Fibroblast of lung (primary cell): ENCODE results near the gene OFD1.

Experiments used
- CTCF ChIP-seq, 2 donors: IDR thresholded peaks in 1 of 2; conservative IDR thresholded peaks in 1 of 2; 1 replicate in 1 of 2; 2 replicates in 1 of 2; pipeline ENCODE4 v1.5.1; 2011 to 2012; ENCODE audit warnings: low read length in 2 of 2, control low read depth in 1 of 2, inconsistent platforms in 1 of 2, low read depth in 1 of 2, mild to moderate bottlenecking in 1 of 2
- EZH2 ChIP-seq: IDR thresholded peaks from 2 replicates; pipeline ENCODE4 v1.5.1; 2012; ENCODE audit warnings: low read length, control low read depth, mild to moderate bottlenecking; ENCODE audit errors: missing control alignments

GRCh38 chrX:13756381-13756780 lies 21.8 kb downstream of the OFD1 start:
- TF ChIP-seq CTCF (conservative IDR thresholded peaks at IDR 0.05 in 1 of 2, IDR thresholded peaks at IDR 0.05 in 1 of 2; ENCODE audit: low read depth in 1 of 2, low read length in 2 of 2) (no peak), EZH2 (no peak)
